LNCAP (cell line): Measurements from ENCODE around the gene WDHD1.
A peak's percentile ranks its signal among the peaks of the same experiment; 100 is the strongest.

Experiments
- CTCF ChIP-seq: fragments of 450-650 bp; IDR thresholded peaks from 2 replicates; pipeline ENCODE4 v1.5.1; 2017; ENCODE audit warnings: mild to moderate bottlenecking

WDHD1 gene

DNA sequence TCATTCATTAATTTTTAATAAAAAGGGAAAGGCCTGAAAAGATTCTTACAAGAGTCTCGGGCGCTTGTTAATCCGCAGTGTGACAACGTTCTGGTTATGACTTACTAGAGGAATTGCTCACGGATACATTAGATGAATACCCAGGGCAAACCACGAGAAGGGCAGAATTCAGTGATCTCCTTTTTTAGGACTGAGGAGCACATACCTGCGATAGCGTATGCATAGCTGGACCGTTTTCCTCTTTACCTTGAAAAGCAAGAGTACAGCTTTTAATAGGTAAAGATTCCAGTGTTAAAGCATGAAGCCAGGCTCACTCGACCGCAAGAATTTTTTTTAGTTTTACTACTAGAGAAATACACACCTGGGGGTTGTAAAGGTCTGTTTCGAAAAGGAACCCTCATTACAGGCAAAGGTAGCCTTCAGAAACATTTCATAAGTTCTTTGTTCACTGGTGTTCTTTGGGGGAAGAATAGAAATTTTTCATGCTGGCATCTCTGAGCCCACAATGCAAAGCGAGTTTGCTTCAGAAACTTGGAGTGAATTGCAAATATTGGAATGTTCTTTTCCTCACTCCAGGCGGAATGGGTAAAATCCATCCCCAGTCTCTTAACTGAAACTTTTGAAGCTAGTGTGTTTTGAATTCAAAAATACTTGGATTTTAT lies 25.5 kb upstream of the WDHD1 start:
- no peak for TF ChIP-seq CTCF

DNA sequence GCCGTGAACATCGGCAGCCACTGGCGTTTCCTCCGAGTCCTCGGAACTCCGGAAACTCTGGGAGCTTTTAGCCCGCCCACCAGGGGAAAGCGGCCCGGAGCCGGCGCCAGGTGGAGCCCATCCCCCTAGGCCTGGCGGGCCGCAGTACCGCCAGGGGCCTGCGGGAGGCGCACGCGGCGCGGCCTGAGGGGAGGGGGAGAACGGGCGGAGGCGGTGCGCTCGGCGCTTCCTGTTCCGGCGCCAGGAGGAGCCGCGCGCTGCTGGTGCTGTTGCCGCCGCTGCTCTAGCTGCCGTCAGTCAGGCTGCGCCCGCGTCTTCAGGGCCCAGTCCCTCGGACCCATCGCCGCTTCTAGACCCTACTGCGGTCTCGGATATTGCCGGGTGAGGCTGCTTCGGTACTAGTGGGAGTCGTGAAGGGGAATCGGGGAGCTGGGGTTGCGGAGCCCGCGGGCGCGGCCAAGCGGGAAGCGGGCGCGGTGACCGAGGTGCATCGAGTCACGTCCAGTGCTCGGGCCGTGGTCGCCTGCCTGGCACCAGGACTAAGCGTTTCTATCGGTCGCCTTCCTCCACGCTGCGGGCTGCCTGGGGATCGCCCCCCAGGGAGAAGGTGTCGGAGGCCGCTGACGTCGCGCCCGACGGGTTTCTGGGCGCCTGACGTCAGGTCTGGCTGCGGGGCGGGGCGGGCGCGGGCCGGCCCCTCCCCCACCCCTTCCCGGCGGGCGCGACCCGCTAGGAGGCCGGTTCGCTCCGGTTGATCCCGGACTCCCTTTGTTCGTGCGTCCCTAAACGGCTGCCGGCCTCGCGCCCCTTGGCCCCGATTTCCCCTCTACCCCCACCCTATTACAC lies 24.7 kb upstream of the WDHD1 start, which contains the start of gene MAPK1IP1L:
MAPK1IP1L (plus strand) TSS at position 225 of the 846 bp plus-strand sequence. CDS start 10,037 bp downstream, outside the sequence.
- peak; percentile 99 for TF ChIP-seq CTCF

GRCh38 chr14:55051165-55051422 lies 24.2 kb upstream of the WDHD1 start:
- no peak for TF ChIP-seq CTCF

DNA sequence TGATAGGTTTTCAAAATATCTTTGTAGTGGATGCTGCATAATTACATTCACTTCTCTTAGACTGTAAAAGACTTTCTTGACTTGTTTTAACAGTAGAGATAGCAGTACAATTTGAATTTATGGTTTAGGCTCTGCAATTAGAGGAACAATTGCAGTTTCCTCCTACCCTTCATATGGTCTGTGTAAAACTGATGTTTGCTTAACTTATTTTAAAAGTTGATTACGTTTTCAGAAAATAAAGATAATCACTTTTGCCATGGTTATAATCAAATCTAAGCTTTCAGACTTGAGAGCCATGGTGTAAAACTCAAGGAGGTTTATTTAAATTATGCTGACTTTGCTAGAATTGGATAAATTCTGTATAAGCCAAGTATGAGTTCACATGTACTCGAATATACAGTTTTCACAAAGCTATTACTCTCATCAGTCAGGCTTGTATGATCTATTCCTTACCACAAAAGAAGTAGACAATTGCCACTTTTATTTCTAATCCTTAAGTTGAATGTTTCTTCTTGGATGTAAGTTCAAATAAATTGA lies 22.1 kb upstream of the WDHD1 start:
- TF ChIP-seq CTCF = no peak

GRCh38 chr14:55047301-55048053 lies 20.6 kb upstream of the WDHD1 start:
- no peak for TF ChIP-seq CTCF

GRCh38 chr14:55045087-55045486 lies 18.2 kb upstream of the WDHD1 start:
- no peak for TF ChIP-seq CTCF

GRCh38 chr14:55043528-55043927 lies 16.6 kb upstream of the WDHD1 start:
- no peak for TF ChIP-seq CTCF
